ENCODE measurements around the gene UBE2D2.
"Not testable (repeated sequence)": the region's sequence is repeated elsewhere in the genome, so short reads cannot be mapped to it uniquely, and the experiment has no call there.

Gene UBE2D2

DNA sequence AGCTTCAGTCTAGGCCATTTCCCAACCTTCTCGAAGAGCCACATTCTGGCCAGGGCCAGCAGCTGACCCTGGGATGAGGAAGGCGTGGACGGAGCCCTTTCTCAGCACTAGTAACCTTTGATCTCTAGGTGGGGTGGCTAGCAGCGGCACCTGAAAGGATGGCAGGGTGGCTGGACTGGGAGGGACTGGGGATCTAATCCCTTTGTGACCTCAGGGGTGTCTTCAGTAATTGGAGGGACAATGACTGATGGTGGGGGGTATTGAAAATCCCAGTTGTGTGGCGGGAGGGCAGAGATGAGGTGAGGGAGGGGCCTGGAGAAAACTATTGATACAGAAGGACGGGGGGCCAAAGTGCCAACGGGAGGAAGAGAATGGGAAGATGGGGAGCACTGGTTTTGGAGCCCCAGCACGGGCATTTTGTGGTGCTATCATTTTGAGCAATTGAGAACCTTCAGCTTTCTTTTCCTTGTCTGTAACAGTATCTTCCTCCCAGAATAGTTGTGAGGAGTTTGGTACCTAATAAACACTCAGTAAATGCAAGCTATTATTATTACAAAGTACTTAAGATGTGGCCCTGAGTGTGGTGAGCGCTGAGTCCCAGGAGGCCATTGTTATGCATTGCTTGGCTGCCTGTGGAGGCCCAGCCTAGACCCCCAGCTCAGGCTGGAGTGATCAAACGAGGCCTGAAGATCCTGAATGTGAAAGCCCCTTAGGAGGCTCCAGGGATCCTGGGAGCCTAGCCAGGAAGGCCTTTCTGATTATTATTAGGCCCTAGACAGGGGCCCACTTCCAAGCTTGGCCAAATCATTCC lies 37.3 kb upstream of the UBE2D2 start:
- DNase-seq (ENCODE audit: low read depth) = no peak
- TF ChIP-seq, protein P1, sequence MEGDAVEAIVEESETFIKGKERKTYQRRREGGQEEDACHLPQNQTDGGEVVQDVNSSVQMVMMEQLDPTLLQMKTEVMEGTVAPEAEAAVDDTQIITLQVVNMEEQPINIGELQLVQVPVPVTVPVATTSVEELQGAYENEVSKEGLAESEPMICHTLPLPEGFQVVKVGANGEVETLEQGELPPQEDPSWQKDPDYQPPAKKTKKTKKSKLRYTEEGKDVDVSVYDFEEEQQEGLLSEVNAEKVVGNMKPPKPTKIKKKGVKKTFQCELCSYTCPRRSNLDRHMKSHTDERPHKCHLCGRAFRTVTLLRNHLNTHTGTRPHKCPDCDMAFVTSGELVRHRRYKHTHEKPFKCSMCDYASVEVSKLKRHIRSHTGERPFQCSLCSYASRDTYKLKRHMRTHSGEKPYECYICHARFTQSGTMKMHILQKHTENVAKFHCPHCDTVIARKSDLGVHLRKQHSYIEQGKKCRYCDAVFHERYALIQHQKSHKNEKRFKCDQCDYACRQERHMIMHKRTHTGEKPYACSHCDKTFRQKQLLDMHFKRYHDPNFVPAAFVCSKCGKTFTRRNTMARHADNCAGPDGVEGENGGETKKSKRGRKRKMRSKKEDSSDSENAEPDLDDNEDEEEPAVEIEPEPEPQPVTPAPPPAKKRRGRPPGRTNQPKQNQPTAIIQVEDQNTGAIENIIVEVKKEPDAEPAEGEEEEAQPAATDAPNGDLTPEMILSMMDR (IDR thresholded peaks at IDR 0.05; ENCODE audit: low read length, missing control alignments) = no peak
- H3K4me3 ChIP-seq (replicated peaks; ENCODE audit: low read depth, low read length) = no peak overlapping the region

DNA sequence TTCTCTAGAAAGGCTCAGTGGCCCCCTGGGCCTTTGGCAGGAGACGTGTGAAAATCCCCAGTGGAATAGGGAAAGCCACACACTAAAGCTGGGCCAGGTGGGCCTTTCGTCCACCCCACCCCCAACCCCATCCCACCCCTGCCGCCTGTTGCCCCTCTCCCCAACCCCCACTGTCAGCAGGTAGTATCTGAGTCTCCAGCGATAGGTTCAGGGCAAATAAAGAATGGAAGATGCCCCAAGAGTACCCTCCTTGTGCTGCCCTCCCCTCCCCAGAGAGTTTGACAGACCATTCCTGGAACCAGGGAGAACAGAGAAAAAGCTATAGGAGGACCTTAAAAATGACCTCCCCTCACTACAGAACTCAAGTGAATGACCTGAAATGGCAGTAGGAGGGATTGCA lies 36.7 kb upstream of the UBE2D2 start:
- H3K4me3 ChIP-seq (replicated peaks; ENCODE audit: low read depth, low read length) = no peak overlapping the region
- no peak for DNase-seq (ENCODE audit: low read depth)
- TF ChIP-seq, protein P1 (IDR thresholded peaks at IDR 0.05; ENCODE audit: low read length, missing control alignments) = no peak

DNA sequence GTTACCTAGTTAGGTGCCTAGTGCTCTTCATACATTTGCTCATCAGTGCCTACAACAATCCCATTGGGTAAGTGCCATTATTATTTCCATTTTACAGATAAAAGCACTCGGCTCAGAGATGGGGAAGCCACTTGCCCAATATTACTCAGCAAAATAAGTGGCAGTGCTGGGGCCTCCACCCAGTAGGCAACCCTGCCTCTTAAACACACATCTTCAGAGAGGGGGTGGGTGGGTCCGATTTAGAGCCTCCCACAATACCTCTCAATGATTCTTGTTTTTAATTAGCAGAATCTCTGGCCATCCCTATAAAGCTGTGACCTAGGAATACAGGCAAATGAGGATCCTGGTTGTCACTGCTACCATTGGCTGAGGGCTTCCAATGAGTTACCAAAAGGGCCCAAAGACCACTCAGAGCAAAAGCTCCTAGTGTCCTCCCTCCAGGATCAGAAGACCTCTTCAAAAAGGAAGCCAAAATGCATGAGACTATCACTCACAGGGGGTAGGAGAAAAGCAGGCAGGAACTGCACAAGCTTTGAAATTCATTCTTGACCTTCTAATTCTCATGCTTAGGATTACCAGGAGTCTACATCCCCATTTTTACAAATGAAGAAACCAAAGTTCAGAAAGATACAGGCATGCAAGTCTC lies 36.1 kb upstream of the UBE2D2 start:
- no peak overlapping the region for H3K4me3 ChIP-seq (replicated peaks; ENCODE audit: low read depth, low read length)
- TF ChIP-seq, protein P1 (IDR thresholded peaks at IDR 0.05; ENCODE audit: low read length, missing control alignments) = no peak
- DNase-seq (ENCODE audit: low read depth) = no peak

DNA sequence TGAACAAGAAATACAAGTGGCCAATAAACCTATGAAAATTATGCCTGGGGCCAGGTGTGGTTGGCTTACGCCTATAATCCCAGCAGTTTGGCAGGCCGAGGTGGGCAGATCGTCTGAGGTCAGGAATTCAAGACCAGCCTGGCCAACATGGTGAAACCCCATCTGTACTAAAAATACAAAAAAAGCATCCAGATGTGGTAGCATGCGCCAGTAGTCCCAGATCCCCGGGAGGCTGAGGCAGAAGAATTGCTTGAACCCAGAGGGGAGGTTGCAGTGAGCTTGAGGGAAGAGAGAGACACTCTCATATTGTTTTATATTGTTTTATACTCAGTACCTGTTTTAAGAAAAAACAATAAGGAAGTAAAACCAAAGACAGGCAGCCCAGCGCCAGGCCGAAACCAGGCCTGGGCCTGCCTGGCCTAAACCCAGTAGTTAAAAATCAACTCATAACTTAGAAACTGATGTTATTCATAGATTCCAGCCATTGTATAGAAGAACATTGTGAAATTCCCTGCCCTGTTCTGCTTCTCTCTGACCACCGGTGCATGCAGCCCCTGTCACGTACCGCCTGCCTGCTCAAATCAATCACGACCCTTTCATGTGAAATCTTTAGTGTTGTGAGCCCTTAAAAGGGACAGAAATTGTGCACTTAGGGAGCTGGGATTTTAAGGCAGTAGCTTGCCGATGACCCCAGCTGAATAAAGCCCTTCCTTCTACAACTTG lies 35.4 kb upstream of the UBE2D2 start:
- H3K4me3 ChIP-seq (replicated peaks; ENCODE audit: low read depth, low read length); DNase-seq (ENCODE audit: low read depth): not testable (repeated sequence)

DNA sequence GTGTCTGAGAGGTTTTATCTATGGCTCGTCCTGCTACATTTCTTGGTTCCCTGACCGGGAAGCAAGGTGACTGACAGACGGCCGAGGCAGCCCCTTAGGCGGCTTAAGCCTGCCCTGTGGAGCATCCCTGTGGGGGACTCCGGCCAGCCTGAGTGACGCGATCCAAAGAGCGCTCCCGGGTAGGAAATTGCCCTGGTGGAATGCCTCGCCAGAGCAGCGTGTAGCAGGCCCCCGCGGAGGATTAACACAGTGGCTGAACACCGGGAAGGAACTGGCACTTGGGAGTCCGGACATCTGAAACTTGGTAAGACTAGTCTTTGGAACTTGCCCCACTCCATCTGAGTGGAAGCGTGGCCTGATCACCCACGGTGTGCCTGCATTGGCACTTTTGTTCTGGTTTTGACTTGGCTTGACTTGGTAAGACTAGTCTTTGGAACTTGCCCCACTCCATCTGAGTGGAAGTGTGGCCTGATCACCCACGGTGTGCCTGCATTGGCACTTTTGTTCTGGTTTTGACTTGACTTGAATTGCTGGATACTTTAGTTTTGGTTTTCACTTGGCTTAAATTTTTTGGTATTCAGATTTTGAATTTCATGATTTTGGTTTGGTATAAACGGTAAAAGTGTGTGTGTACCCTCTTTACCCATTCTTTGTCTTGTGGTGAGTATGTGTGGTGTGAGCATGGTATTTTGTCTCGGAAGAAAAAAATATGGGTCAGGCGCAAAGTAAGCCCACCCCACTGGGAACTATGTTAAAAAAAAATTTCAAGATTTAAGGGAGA lies 34.6 kb upstream of the UBE2D2 start:
- not testable (repeated sequence) for H3K4me3 ChIP-seq (replicated peaks; ENCODE audit: low read depth, low read length); DNase-seq (ENCODE audit: low read depth)

DNA sequence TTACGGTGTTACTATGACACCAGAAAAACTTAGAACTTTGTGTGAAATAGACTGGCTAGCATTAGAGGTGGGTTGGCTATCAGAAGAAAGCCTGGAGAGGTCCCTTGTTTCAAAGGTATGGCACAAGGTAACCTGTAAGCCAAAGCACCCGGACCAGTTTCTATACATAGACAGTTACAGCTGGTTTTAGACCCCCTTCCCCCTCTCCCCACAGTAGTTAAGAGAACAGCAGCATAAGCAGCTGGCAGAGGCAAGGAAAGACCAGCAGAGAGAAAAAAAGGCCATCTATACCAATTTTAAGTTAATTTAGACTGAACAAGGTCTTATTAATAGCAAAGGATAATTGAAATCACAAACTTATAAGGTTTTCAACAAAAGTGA lies 34.1 kb upstream of the UBE2D2 start:
- H3K4me3 ChIP-seq (replicated peaks; ENCODE audit: low read depth, low read length); DNase-seq (ENCODE audit: low read depth): not testable (repeated sequence)

DNA sequence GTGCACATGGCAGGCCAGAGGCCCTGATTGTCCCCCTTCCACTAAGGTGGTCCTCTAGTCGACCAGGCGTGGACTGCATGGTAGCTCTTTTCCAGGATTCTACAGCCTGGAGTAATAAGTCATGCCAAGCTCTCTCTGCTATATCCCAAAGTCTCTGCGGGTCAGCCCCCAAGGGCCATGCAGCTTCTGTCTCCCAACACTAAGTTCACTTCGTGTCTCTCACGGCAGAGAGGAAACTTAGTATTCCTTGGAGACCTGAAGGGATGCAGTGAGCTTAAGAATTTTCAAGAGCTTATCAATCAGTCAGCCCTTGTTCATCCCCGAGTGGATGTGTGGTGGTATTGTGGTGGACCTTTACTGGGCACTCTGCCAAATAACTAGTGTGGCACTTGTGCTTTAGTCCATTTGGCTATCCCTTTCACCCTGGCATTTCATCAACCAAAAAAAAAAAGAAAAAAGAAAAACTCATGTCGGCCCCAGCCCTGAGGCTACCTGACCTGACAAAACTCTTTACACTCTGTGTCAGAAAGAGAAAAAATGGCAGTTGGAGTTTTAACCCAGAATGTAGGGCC lies 33.2 kb upstream of the UBE2D2 start:
- DNase-seq (ENCODE audit: low read depth); H3K4me3 ChIP-seq (replicated peaks; ENCODE audit: low read depth, low read length): not testable (repeated sequence)

DNA sequence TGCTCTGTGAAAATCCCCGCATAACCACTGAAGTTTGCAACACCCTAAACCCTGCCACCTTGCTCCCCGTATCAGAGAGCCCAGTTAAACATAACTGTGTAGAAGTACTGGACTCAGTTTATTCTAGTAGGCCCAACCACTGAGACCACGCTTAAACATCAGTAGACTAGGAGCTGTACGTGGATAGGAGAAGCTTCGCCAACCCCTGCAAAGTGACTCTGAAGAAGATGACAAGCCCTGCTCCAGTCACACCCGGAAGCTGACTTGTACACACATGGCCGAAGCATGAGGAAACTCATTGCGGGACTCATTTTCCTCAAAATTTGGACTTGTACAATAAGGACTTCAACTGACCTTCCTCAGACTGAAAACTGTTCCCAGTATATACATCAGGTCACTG lies 32.4 kb upstream of the UBE2D2 start:
- H3K4me3 ChIP-seq (replicated peaks; ENCODE audit: low read depth, low read length); DNase-seq (ENCODE audit: low read depth): not testable (repeated sequence)

DNA sequence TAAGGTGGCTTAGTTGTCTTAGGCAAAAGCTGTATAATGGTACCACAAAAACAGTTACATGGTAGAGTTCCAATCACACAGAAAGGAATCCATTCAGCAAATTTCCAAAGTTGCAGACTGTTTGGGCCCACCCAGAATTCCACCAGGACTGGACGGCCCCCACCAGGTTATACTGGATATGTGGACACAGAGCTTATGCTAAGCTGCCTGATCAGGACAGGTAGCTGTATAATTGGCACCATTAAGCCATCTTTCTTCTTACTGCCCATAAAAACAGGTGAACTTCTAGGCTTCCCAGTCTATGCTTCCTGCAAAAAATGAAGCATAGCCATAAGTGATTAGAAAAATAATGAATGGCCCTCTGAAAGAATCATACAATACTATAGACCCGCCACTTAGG lies 31.1 kb upstream of the UBE2D2 start:
- not testable (repeated sequence) for DNase-seq (ENCODE audit: low read depth); H3K4me3 ChIP-seq (replicated peaks; ENCODE audit: low read depth, low read length)

Data from fibroblast of pulmonary artery (primary cell).